ENCODE measurements around the gene PILRA. TPM values are rescaled to one million over a fixed set of nuclear protein-coding genes. Genes with fewer than 3 reads are reported as not detected.

The PILRA gene
- not detected in 2 replicates for total RNA-seq

GRCh38 chr7:100373261-100373831, at the start of gene PILRA:
Gene PILRA (plus strand): TSS chr7:100373487. CDS start chr7:100373657, 170 bp downstream.

DNA sequence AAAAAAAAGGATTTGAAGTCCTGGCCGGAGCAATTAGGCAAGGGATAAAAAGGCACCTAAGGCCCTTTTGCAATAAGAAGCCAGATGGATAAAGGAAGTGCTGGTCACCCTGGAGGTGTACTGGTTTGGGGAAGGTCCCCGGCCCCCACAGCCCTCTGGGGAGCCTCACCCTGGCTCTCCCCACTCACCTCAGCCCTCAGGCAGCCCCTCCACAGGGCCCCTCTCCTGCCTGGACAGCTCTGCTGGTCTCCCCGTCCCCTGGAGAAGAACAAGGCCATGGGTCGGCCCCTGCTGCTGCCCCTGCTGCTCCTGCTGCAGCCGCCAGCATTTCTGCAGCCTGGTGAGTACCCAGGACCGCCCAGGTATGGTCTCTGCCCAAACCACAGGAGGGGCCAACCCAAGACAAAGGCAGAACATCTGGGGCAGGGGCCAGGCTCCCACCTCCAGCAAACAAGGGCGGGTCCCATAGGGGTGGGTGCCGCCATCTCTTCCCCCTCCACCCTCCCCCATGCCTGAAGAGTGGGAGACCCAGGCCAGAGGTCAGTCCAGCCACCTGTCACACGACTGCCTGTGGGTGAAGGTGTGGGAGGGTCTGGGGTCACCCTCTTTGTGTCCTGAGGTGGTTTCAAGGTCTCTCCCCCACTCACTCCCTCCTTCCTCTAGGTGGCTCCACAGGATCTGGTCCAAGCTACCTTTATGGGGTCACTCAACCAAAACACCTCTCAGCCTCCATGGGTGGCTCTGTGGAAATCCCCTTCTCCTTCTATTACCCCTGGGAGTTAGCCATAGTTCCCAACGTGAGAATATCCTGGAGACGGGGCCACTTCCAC, 15.0 kb upstream of the PILRA start, which contains the start of gene PILRB:
TSS of gene PILRB (plus strand) at position 91 of the 830 bp plus-strand sequence. CDS start at position 277, 186 bp downstream.

DNA sequence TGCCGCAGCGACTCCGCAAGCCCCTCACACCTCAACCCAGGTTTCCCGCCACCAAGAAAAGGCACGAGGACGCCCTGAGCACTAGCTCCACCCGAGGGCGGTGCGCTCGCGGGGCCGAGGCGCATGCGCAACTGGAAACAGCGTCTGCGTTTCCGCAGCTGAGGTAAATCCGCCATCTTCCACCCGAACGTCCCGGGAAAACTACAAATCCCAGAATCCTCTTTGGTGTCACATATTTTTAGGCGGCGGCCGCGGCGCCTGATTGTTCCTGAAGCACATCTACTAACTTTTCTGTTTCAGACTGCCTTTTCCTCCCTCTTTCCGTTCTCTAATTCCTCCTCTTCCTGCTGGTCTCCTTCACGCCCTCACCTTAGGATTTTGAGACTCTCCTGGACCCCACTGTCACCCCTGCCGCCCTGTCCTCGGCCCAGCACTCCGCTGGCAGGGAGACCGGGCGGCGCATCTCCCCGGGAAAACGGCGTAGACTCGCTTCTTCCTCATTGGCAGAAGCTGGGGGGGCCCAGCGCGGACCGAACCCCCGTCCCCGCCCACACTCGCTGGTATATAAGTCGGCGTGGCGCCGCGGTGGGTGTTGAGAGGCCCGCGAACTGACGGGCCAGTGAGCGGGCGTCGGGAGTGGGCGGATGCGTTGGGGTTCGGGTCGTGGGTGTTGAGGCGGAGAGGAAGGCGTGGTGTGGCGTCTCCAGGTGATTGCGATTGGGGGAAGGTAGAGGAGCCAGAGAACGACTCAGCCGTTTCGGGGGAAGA, 55.1 kb downstream of the PILRA start, which contains the start of gene ZCWPW1:
TSS of gene ZCWPW1 (minus strand) at position 505 of the 768 bp plus-strand sequence. CDS start 8,054 bp downstream, outside the sequence.

GRCh38 chr7:100429637-100430492, 56.6 kb downstream of the PILRA start, which contains the start of gene MEPCE:
Gene MEPCE (plus strand): TSS chr7:100429831. CDS start chr7:100430019, 188 bp downstream.

Small RNA genes lying within 50 kb of the gene (small RNA-seq; reads per million reads assigned to genes)
- gene RF00019 (ENCODE audit: low replicate concordance), result not detected

Other genes with a start within 250 kb of the PILRA start
- 2.6 and 2.9 TPM in 2 replicates for gene MBLAC1, start 246.5 kb upstream of the PILRA start, total RNA-seq
- 41.8 and 67.4 TPM in 2 replicates for gene LAMTOR4, start 224.6 kb upstream of the PILRA start, total RNA-seq
- 10.9 and 12.7 TPM in 2 replicates for gene TRAPPC14, start 214.8 kb upstream of the PILRA start, total RNA-seq
- gene GAL3ST4, start 204.9 kb upstream of the PILRA start, total RNA-seq, result 2.2 and 2.6 TPM in 2 replicates
- 0.66 and 1.9 TPM in 2 replicates for gene GPC2, start 196.1 kb upstream of the PILRA start, total RNA-seq
- gene STAG3, start 195.6 kb upstream of the PILRA start, total RNA-seq, result 0.44 and 1.1 TPM in 2 replicates
- not detected in 2 replicates for gene PVRIG, start 153.5 kb upstream of the PILRA start, total RNA-seq
- not detected in 2 replicates for gene SPDYE3, start 65.8 kb upstream of the PILRA start, total RNA-seq
- gene PILRB, start 15.4 kb upstream of the PILRA start, total RNA-seq, result 7.0 and 19.8 TPM in 2 replicates
- gene ZCWPW1, start 55.2 kb downstream of the PILRA start, total RNA-seq, result 0.43 and 0.88 TPM in 2 replicates
- 26.9 and 43.7 TPM in 2 replicates for gene MEPCE, start 56.3 kb downstream of the PILRA start, total RNA-seq
- gene PPP1R35, start 63.0 kb downstream of the PILRA start, total RNA-seq, result 15.3 and 27.5 TPM in 2 replicates
- 0.72 and 0.88 TPM in 2 replicates for gene SPACDR, start 90.8 kb downstream of the PILRA start, total RNA-seq
- 35.5 and 37.9 TPM in 2 replicates for gene TSC22D4, start 105.7 kb downstream of the PILRA start, total RNA-seq
- 0.72 and 1.8 TPM in 2 replicates for gene NYAP1, start 110.4 kb downstream of the PILRA start, total RNA-seq
- 7.0 and 13.9 TPM in 2 replicates for gene AGFG2, start 165.7 kb downstream of the PILRA start, total RNA-seq
- 0.72 TPM in 1 of 2 replicates, not detected in the other for gene SAP25, start 200.4 kb downstream of the PILRA start, total RNA-seq
- 32.8 and 52.5 TPM in 2 replicates for gene LRCH4, start 212.6 kb downstream of the PILRA start, total RNA-seq
- 0.66 and 0.86 TPM in 2 replicates for gene FBXO24, start 212.8 kb downstream of the PILRA start, total RNA-seq
- 109 and 167 TPM in 2 replicates for gene PCOLCE, start 228.9 kb downstream of the PILRA start, total RNA-seq
- 7.0 and 9.0 TPM in 2 replicates for gene MOSPD3, start 239.1 kb downstream of the PILRA start, total RNA-seq